Right atrium auricular region (tissue), 2 donors: ENCODE data around the gene DMBT1. TPM values are rescaled to one million over a fixed set of nuclear protein-coding genes. Genes with fewer than 3 reads are reported as not detected.

Experiments
- DNase-seq: peaks from one replicate; pipeline ENCODE4 v3.0.0-alpha.2; 2019; ENCODE audit warnings: low spot score
- H3K27ac ChIP-seq, 2 donors: fragments of 200-600 bp; sonication (generic); 1 replicate in 1 of 2; 2 replicates in 1 of 2; pipeline ENCODE4 v1.5.1; 2016 to 2019
- H3K27me3 ChIP-seq, 2 donors: fragments of 200-600 bp; sonication (generic); one replicate each; pipeline versions ENCODE4 v1.5.1 to v1.6.0; 2017 to 2019
- H3K36me3 ChIP-seq: fragments of 200-600 bp; sonication (generic); one replicate; pipeline ENCODE4 v1.5.1; 2016
- H3K4me1 ChIP-seq, 2 donors: fragments of 200-600 bp; sonication (generic); one replicate each; pipeline versions ENCODE4 v1.5.1 to v1.6.0; 2017 to 2019
- H3K4me3 ChIP-seq, 2 donors: fragments of 200-600 bp; sonication (generic); 1 replicate in 1 of 2; 2 replicates in 1 of 2; pipeline ENCODE4 v1.5.1; 2017 to 2019; ENCODE audit warnings: mild to moderate bottlenecking in 1 of 2, moderate library complexity in 1 of 2
- H3K9me3 ChIP-seq, 2 donors: fragments of 200-600 bp; sonication (generic); one replicate each; pipeline ENCODE4 v1.5.1; 2019
- total RNA-seq, 2 donors: library from RNA; depleted of rRNA; stranded (reverse); fragments of >200 nt; gene quantifications; one replicate each; pipeline ENCODE4 v1.1.0, GENCODE V29; 2016
- TF ChIP-seq, protein P1 (sequence below), 2 donors: fragments of 200-600 bp; sonication (generic); IDR thresholded peaks; one replicate each; pipeline ENCODE4 v1.5.1; 2019; ENCODE audit warnings: antibody characterized with exemption in 2 of 2

The DMBT1 gene
- total RNA-seq, 2 donors from 2014 or later, result 0.08 TPM; not detected in 1

DNA sequence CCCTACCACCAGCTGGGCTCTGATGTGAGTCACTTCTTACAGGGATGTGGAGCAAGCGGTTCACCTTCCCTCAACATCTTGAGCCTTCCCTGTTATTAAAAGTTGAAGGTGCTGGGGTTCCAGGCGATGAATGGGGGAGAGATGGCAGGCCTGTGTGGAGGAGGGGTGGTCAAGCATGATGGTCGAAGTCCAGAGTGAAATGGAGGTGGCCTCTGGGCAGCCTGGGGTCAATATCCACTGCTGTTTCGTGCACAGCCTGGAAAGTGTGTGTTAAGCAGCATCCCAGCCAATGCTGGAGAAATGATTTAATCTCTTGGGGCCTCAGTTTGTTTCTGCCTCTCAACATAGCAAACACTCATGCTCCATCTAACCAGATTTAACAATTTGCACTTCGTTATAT, 33.7 kb upstream of the DMBT1 start:
- no peaks in the 10 kb centered on the region for H3K9me3 ChIP-seq
- no peak for DNase-seq
- H3K36me3 ChIP-seq, result no peaks in the 10 kb centered on the region
- TF ChIP-seq, protein P1, sequence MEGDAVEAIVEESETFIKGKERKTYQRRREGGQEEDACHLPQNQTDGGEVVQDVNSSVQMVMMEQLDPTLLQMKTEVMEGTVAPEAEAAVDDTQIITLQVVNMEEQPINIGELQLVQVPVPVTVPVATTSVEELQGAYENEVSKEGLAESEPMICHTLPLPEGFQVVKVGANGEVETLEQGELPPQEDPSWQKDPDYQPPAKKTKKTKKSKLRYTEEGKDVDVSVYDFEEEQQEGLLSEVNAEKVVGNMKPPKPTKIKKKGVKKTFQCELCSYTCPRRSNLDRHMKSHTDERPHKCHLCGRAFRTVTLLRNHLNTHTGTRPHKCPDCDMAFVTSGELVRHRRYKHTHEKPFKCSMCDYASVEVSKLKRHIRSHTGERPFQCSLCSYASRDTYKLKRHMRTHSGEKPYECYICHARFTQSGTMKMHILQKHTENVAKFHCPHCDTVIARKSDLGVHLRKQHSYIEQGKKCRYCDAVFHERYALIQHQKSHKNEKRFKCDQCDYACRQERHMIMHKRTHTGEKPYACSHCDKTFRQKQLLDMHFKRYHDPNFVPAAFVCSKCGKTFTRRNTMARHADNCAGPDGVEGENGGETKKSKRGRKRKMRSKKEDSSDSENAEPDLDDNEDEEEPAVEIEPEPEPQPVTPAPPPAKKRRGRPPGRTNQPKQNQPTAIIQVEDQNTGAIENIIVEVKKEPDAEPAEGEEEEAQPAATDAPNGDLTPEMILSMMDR (IDR thresholded peaks at IDR 0.05), result no peak
- no peak overlapping the region for H3K27ac ChIP-seq
- H3K4me1 ChIP-seq, result peaks cover 0 to 6% of the 10 kb centered on the region in 2 donors
- no peaks in the 10 kb centered on the region for H3K27me3 ChIP-seq
- no peak overlapping the region for H3K4me3 ChIP-seq

DNA sequence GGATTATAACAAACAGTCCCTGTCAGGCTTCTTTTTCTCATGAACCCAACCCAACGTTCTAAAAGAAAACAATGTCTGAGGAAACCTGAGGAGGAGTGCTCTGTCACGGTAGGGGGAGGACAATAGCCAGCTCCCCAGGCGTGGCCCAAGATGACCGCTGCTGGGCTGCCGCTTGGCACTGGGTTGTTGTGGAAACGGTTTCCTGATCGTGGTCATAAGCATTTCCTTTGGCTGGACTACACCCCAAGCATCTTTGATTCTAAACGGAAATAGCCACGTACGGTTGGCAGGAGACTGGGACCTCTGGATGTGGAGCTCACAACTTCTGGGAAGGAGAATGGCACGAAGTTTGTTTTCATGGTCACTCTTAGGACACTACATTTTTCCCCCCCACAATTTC, 30.4 kb upstream of the DMBT1 start:
- H3K4me3 ChIP-seq, result no peak overlapping the region
- H3K27me3 ChIP-seq, result no peaks in the 10 kb centered on the region
- peak overlapping the region in 1 of 2 donors; percentile 23 for H3K27ac ChIP-seq
- H3K36me3 ChIP-seq, result no peaks in the 10 kb centered on the region
- H3K9me3 ChIP-seq, result no peaks in the 10 kb centered on the region
- TF ChIP-seq, protein P1 (IDR thresholded peaks at IDR 0.05), result no peak
- H3K4me1 ChIP-seq, result peaks cover 0 to 6% of the 10 kb centered on the region in 2 donors
- peak; percentile 66 for DNase-seq

DNA sequence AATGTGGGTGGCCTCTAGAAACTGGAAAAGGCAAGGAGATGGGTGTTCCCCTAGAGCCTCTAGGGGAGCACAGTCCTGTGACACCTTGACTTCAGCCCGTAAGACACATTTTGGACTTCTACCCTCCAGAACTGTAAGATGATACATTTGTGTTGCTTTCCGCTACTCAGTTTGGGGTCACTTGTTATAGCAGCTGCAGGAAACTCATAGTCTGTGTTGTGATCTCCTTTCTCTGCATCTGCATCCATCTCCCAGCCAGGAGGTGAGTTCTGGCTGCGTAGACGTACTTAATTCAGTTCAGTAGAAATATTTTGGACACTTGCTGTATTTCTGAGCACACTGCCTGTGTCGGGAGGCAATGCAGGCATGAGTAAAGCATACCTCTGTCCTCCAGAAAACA, 29.3 kb upstream of the DMBT1 start:
- Histone ChIP-seq H3K9me3 (no peaks in the 10 kb centered on the region), H3K27ac (no peak overlapping the region), H3K4me1 (peaks cover 0 to 6% of the 10 kb centered on the region in 2 donors), H3K4me3 (no peak overlapping the region), H3K27me3 (no peaks in the 10 kb centered on the region), H3K36me3 (no peaks in the 10 kb centered on the region)
- DNase-seq, result no peak
- TF ChIP-seq, protein P1 (IDR thresholded peaks at IDR 0.05), result no peak

GRCh38 chr10:122531939-122532338, 28.6 kb upstream of the DMBT1 start:
- no peak for DNase-seq
- Histone ChIP-seq H3K36me3 (no peaks in the 10 kb centered on the region), H3K4me1 (peaks cover 0 to 6% of the 10 kb centered on the region in 2 donors), H3K4me3 (no peak overlapping the region), H3K27ac (no peak overlapping the region), H3K9me3 (no peaks in the 10 kb centered on the region), H3K27me3 (no peaks in the 10 kb centered on the region)
- TF ChIP-seq, protein P1 (IDR thresholded peaks at IDR 0.05), result no peak

DNA sequence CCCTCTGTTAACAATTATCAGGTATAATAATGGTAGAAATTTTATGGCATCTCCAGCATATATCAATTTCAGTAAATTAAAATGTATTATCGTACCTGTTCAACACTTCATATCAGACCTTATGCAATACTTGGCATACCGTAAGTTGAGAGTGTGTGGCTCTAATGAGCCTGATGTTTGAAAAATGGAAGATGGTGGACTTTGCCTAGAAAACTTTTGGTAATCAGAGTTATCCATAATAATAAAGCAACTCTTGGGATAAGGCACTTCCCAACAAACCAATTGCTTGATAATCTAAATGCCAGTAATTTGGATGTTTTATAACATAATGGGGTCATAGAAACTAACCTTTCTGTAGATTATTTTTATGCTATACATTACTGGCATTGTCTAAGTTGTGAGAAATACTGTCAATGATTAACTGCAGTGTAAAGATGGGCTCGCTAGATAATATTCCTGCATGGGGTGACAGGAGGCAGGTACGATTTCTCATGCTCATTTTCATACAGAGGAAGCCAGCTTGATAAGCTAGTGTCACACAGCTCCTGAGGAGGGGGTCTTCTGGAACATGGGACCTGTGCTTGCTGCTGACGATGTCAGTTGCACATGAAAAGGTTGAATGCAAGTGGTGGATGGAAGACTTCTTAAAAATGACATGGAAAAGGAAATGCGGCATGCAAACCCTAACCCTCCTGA, 27.8 kb upstream of the DMBT1 start:
- Histone ChIP-seq H3K27ac (no peak overlapping the region), H3K4me3 (no peak overlapping the region), H3K9me3 (peaks cover 0 to 4% of the 10 kb centered on the region in 2 donors), H3K4me1 (peaks cover 0 to 6% of the 10 kb centered on the region in 2 donors), H3K36me3 (no peaks in the 10 kb centered on the region), H3K27me3 (no peaks in the 10 kb centered on the region)
- TF ChIP-seq, protein P1 (IDR thresholded peaks at IDR 0.05), result no peak
- DNase-seq, result no peak

GRCh38 chr10:122537545-122537944, 23.0 kb upstream of the DMBT1 start:
- no peak overlapping the region for H3K27ac ChIP-seq
- H3K4me1 ChIP-seq, result no peaks in the 10 kb centered on the region
- H3K27me3 ChIP-seq, result no peaks in the 10 kb centered on the region
- H3K9me3 ChIP-seq, result peaks cover 0 to 4% of the 10 kb centered on the region in 2 donors
- no peaks in the 10 kb centered on the region for H3K36me3 ChIP-seq
- no peak for DNase-seq
- TF ChIP-seq, protein P1 (IDR thresholded peaks at IDR 0.05), result no peak
- H3K4me3 ChIP-seq, result no peak overlapping the region
